Measurements from ENCODE around the gene STXBP5. TPM values are rescaled to one million over a fixed set of nuclear protein-coding genes. Genes with fewer than 3 reads are reported as not detected.

STXBP5 gene
- total and polyA plus RNA-seq, 2 of the 4 experiments (the other 2 are of a cell fraction) = 13.2 to 46.4 TPM

- Histone ChIP-seq H3K9ac (ENCODE audit: low read depth, low read length) (no peak overlapping the region), H4K20me1 (ENCODE audit: insufficient read depth, low read length) (no peaks in the 10 kb centered on the region), H2BK120ac (ENCODE audit: low read depth, low read length) (no peak overlapping the region), H2AK9ac (replicated peaks; ENCODE audit: low read depth, low read length, poor library complexity) (no peak overlapping the region), H4K91ac (ENCODE audit: insufficient read depth, low read depth, low read length) (no peak overlapping the region), H2BK5ac (ENCODE audit: low read depth, low read length, poor library complexity, severe bottlenecking) (no peak overlapping the region), H2AFZ (replicated peaks; ENCODE audit: low read length, poor library complexity) (no peak overlapping the region), H3K4me1 (ENCODE audit: control insufficient read depth, insufficient read depth, low read length) (no peaks in the 10 kb centered on the region), H3K4ac (ENCODE audit: low read depth, low read length) (no peak overlapping the region), H3K14ac (replicated peaks; ENCODE audit: low read depth, low read length) (no peak overlapping the region), H2BK20ac (ENCODE audit: low read depth, low read length) (no peak overlapping the region), H4K8ac (ENCODE audit: low read depth in 2 of 2, low read length in 2 of 2) (no peak overlapping the region), H3K4me3 (ENCODE audit: insufficient read depth, low read depth, low read length) (no peak overlapping the region), H2AK5ac (ENCODE audit: low read depth, low read length) (no peak overlapping the region), H3K79me1 (ENCODE audit: low read depth in 1 of 2, low read length in 2 of 2) (no peaks in the 10 kb centered on the region), H3K27ac (ENCODE audit: insufficient read depth, low read length) (no peak overlapping the region), H3K18ac (ENCODE audit: low read depth, low read length) (no peak overlapping the region), H3K9me1 (ENCODE audit: insufficient read depth, low read length) (no peaks in the 10 kb centered on the region), H3K9me3 (ENCODE audit: control insufficient read depth, insufficient read depth, low read length) (no peaks in the 10 kb centered on the region), H3K56ac (ENCODE audit: extremely low read depth, insufficient read depth, low read length) (no peak overlapping the region), H3K27me3 (ENCODE audit: control insufficient read depth, insufficient read depth, low read length) (no peaks in the 10 kb centered on the region), H3K36me3 (ENCODE audit: control insufficient read depth, insufficient read depth, low read length) (peaks cover 15% of the 10 kb centered on the region), H2BK15ac (ENCODE audit: low read depth, low read length) (no peak overlapping the region), H3K23ac (ENCODE audit: low read depth, low read length) (no peak overlapping the region), H3K4me2 (ENCODE audit: low read depth, low read length) (no peak overlapping the region), H4K5ac (ENCODE audit: low read depth, low read length) (no peak overlapping the region)
- ATAC-seq (ENCODE audit: low read depth) = no peak
- POLR2A ChIA-PET (ENCODE audit: unreplicated experiment) = no interaction called here
- BruUV-seq (replicated peaks) = no TSS peak
- CTCF ChIA-PET = no interaction called here
- dilution Hi-C loops (cut with HindIII; ENCODE audit: low sequenced_read_pairs, unreplicated experiment) = no loop called here
- in situ Hi-C loops (cut with MboI; ENCODE audit: low sequenced_read_pairs) = no loop called here
- TF ChIP-seq MXI1 (IDR thresholded peaks at IDR 0.05; ENCODE audit: borderline replicate concordance, low read depth, low read length) (no peak), FOS (IDR thresholded peaks at IDR 0.05; ENCODE audit: low read depth, low read length) (no peak), CEBPB (IDR thresholded peaks at IDR 0.05; ENCODE audit: low read depth, low read length) (no peak), ELK1 (IDR thresholded peaks at IDR 0.05; ENCODE audit: borderline replicate concordance, low read depth, low read length) (no peak), RFX5 (IDR thresholded peaks at IDR 0.05; ENCODE audit: low read depth, low read length) (no peak), CTCF (conservative IDR thresholded peaks at IDR 0.05; ENCODE audit: low read depth, low read length) (no peak), POLR2A (IDR thresholded peaks at IDR 0.05; ENCODE audit: low read depth, low read length) (no peak), NFE2L2 (IDR thresholded peaks at IDR 0.05; ENCODE audit: low read depth, low read length) (no peak), MAZ (IDR thresholded peaks at IDR 0.05; ENCODE audit: borderline replicate concordance, low read depth, low read length) (no peak), SMC3 (IDR thresholded peaks at IDR 0.05; ENCODE audit: low read depth, low read length) (no peak), MAFK (IDR thresholded peaks at IDR 0.05; ENCODE audit: low read depth, low read length) (no peak), RAD21 (IDR thresholded peaks at IDR 0.05; ENCODE audit: low read length) (no peak), USF2 (IDR thresholded peaks at IDR 0.05; ENCODE audit: low read depth, low read length) (no peak), BHLHE40 (IDR thresholded peaks at IDR 0.05; ENCODE audit: low read depth, low read length) (no peak), RCOR1 (IDR thresholded peaks at IDR 0.05; ENCODE audit: insufficient replicate concordance, low read length) (no peak), CHD1 (IDR thresholded peaks at IDR 0.05; ENCODE audit: low read depth, low read length) (no peak)
- intact Hi-C loops (cut with micrococcal nuclease) = no loop called here
- no peak for DNase-seq
Observed at GRCh38 chr6:147366290-147366689, 162.1 kb downstream of the STXBP5 start.

Data from IMR-90 (cell line).